Fibroblast of pulmonary artery (primary cell): Measurements from ENCODE around the gene IL12RB1.
A peak's percentile ranks its signal among the peaks of the same experiment; 100 is the strongest.

Experiments used
- DNase-seq: peaks from one replicate; pipeline ENCODE4 v3.0.0-alpha.2; 2010; ENCODE audit warnings: low read depth
- H3K4me3 ChIP-seq: replicated peaks from 2 replicates; pipeline ENCODE4 v1.5.1; 2011; ENCODE audit warnings: low read depth, mild to moderate bottlenecking, control low read depth, low read length, moderate library complexity
- TF ChIP-seq, protein P1 (sequence below): IDR thresholded peaks from 2 replicates; pipeline ENCODE4 v1.5.1; 2011; ENCODE audit warnings: mild to moderate bottlenecking, control low read depth, low read length, inconsistent platforms; ENCODE audit errors: missing control alignments

IL12RB1 gene

DNA sequence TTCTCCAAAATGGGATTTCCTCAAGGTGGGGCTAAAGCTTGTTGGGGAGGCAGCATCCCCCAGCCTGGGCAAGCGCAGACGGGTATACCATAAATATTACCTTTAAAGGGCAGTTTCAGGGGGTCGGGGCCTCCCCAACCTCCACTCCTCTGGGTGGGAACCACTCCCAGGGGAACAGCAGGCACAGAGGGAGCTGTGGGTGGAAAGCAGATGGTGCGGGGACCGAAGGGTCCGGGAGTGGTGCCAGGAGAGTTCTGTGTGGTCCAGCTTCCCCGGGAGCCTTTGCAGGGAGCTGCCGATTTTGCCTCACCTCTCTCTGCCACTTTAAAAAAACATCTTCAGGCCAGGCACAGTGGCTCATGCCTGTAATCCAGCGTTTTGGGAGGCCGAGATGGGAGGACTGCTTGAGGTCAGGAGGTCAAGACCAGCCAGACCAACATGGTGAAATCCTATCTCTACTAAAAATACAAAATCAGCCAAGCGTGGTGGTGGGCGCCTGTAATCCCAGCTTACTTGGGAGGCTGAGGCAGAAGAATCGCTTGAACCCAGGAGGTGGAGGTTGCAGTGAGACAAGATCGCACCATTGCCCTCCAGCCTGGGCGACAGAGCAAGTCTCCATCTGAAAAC lies 16.3 kb upstream of the IL12RB1 start:
- no peak for DNase-seq
- TF ChIP-seq, protein P1, sequence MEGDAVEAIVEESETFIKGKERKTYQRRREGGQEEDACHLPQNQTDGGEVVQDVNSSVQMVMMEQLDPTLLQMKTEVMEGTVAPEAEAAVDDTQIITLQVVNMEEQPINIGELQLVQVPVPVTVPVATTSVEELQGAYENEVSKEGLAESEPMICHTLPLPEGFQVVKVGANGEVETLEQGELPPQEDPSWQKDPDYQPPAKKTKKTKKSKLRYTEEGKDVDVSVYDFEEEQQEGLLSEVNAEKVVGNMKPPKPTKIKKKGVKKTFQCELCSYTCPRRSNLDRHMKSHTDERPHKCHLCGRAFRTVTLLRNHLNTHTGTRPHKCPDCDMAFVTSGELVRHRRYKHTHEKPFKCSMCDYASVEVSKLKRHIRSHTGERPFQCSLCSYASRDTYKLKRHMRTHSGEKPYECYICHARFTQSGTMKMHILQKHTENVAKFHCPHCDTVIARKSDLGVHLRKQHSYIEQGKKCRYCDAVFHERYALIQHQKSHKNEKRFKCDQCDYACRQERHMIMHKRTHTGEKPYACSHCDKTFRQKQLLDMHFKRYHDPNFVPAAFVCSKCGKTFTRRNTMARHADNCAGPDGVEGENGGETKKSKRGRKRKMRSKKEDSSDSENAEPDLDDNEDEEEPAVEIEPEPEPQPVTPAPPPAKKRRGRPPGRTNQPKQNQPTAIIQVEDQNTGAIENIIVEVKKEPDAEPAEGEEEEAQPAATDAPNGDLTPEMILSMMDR: no peak
- no peak overlapping the region for H3K4me3 ChIP-seq

DNA sequence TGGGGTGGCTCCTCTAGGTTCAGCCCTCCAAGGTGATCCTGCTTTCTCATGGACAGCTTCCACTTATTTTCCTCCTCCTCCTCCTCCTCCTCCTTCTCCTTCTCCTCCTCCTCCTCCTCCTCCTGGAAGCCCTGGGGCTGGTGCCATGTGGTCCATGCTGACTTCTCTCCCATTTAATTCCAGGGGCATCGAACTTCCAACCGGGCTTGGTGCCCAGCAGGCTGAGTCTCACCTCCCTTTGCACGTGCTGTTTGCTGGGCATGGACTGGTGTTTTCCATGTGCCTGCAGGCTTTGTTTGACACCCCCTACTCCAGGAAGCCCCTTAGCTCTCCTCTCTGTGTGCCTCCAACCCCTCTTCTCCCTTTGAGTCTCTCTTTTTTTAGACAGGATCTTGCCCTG lies 14.5 kb upstream of the IL12RB1 start:
- TF ChIP-seq, protein P1: no peak
- H3K4me3 ChIP-seq: no peak overlapping the region
- DNase-seq: no peak

DNA sequence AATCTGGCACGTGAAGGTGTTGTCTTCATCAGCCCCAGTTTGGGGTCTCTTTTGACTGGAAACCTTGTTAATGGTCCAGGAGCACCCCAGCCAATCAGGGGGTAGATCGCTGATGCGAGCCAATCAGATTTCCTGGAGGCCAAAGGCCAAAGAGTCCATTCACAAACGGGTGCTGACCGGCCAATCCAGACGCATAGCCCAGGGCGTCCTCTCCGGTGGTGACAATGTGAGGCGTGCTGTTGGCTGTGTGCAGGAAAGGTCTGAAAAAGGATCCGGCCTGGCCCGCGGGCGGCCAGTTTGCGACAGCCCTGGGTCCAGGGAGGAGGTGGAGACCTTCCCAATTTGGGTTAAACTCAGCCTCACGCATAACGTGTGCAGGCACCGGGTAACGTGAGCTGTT lies 14.0 kb upstream of the IL12RB1 start:
- TF ChIP-seq, protein P1: no peak
- no peak for DNase-seq
- H3K4me3 ChIP-seq: no peak overlapping the region

DNA sequence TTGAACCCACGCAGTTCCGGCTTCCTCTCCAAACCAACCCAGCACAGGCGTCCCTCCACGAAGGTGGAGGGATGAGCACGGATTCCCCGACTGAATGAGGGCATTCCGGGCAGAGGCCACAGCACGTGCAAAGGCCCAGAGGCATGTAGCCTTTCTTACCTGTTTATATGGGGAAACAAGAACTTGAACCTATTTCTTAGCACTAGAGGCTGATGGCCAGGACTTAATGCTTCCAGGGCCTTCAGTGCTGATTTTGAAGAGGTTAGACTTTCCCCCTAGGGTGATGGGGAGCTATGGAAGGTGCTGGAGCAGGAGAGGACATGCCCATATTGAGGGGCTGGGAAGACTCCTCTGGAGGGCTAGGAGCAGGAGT lies 12.9 kb upstream of the IL12RB1 start:
- no peak for DNase-seq
- no peak overlapping the region for H3K4me3 ChIP-seq
- TF ChIP-seq, protein P1: no peak

DNA sequence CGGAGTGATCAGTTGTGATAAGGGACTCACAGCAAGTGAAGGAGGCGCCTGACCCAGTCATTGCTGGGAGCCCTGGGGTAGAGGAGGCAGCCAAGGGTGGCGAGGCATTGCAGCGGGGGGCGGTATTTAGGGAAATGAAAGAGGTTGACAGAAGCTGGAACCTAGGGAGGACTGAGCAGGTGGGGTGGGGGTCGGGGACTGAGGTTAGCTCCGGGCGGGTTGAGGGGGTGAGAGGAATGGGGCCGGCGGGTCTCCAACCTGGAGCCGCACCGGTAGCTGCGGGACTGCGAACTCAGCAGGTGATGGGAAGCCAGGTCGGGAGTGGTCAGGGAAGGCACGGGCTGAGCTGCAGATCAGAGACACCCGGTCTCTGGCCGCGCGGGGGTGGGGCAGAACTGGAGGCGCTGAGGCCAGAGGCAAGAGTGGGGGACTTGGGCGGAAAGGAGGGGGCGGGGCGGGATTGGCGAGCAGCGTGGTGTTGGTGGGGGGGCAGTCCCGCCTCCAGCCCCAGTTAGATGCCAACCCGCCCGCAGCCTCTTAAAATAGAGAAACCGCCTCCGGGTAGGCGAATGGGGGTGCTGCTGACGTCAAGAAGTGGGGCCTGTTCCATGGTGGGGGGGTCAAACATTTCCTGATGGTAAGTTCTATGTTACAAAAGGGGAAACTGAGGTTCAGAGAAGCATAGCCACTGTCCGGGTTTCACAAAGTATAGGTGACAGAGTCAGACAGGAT lies 12.3 kb upstream of the IL12RB1 start:
- no peak overlapping the region for H3K4me3 ChIP-seq
- TF ChIP-seq, protein P1: no peak
- no peak for DNase-seq

DNA sequence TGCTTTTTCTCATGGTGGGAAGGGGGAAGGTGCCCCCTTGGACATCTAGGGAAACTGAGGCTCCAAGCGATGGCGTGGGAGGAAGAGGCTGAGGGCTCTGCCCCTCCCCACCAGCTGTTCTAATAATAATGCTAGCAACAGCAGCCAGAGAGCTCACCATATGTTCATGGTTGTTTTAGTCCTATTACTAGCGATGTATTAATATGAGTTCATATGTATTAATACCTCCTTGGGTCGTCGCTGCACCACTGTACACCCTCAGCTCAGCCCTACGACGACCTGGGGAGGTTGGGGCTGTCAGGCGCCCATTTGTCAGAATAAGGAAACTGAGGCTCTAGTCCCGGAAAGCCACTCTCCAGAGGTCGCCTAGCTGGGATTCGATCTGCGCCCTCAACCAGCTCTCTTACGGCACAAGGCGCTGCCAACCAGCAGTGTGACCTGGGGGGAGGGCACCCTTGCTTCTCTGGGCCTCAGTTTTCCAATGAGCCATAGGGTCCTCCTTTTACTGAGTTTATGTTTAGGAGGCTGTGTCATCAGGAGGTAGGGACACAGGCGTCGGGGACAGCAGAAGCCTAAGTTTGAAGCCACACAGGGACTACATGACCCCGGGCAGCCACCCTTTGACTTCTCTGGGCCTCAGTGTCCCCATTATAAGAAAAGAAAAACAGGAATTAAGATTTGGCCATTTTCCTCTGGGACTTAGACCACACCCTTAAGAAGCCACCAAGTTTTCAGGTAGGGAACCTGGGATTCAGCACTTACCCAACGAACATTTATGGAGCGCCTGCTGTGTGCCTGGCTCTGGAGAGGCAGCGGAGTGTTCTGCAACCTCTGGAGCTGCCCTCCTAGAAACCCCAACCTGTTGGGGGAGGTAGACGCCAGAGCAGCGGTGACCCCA lies 11.5 kb upstream of the IL12RB1 start:
- TF ChIP-seq, protein P1: no peak
- H3K4me3 ChIP-seq: peak overlapping the region; percentile 62
- DNase-seq: no peak
